Hepatocyte (in vitro differentiated cells): ENCODE results near the gene CXCR5. TPM values are rescaled to one million over a fixed set of nuclear protein-coding genes. Genes with fewer than 3 reads are reported as not detected.

Experiments used
- DNase-seq: peaks from one replicate; pipeline ENCODE4 v3.0.0-alpha.2; 2016; ENCODE audit warnings: low spot score
- H2AFZ ChIP-seq: fragments of 200-600 bp; sonication (generic); 2 replicates; pipeline ENCODE4 v1.6.0; 2016; ENCODE audit warnings: antibody characterized with exemption, mild to moderate bottlenecking
- H3K27ac ChIP-seq: fragments of 200-600 bp; sonication (generic); 2 replicates; pipeline ENCODE4 v1.5.1; 2016; ENCODE audit warnings: mild to moderate bottlenecking
- H3K27me3 ChIP-seq: fragments of 200-600 bp; sonication (generic); 2 replicates; pipeline ENCODE4 v1.6.1; 2016
- H3K36me3 ChIP-seq: fragments of 200-600 bp; sonication (generic); replicated peaks from 2 replicates; pipeline ENCODE4 v1.5.1; 2016; ENCODE audit warnings: low read depth; ENCODE audit not compliant: insufficient read depth
- H3K4me1 ChIP-seq: fragments of 200-600 bp; sonication (generic); 2 replicates; pipeline ENCODE4 v1.5.1; 2016; ENCODE audit warnings: mild to moderate bottlenecking, moderate library complexity; ENCODE audit not compliant: insufficient read depth
- H3K4me2 ChIP-seq: fragments of 200-600 bp; sonication (generic); 2 replicates; pipeline ENCODE4 v1.6.0; 2016
- H3K4me3 ChIP-seq: fragments of 200-600 bp; sonication (generic); 2 replicates; pipeline ENCODE4 v1.5.1; 2016; ENCODE audit warnings: mild to moderate bottlenecking
- H3K79me2 ChIP-seq: fragments of 200-600 bp; sonication (generic); 2 replicates; pipeline ENCODE4 v1.6.0; 2017; ENCODE audit warnings: mild to moderate bottlenecking
- H3K9me2 ChIP-seq: fragments of 200-600 bp; sonication (generic); replicated peaks from 2 replicates; pipeline ENCODE4 v1.6.0; 2017; ENCODE audit warnings: mild to moderate bottlenecking; ENCODE audit not compliant: insufficient read depth
- H3K9me3 ChIP-seq: fragments of 200-600 bp; sonication (generic); 2 replicates; pipeline ENCODE4 v1.5.1; 2016; ENCODE audit warnings: low read depth, mild to moderate bottlenecking
- H4K20me1 ChIP-seq: fragments of 200-600 bp; sonication (generic); 2 replicates; pipeline ENCODE4 v1.6.0; 2016; ENCODE audit warnings: mild to moderate bottlenecking; ENCODE audit not compliant: insufficient read depth, poor library complexity, severe bottlenecking
- CTCF ChIP-seq: fragments of 200-600 bp; sonication (generic); IDR thresholded peaks from 2 replicates; pipeline ENCODE4 v1.5.1; 2016; ENCODE audit warnings: antibody characterized with exemption, mild to moderate bottlenecking; ENCODE audit not compliant: poor library complexity
- EZH2 ChIP-seq: fragments of 200-600 bp; sonication (generic); IDR thresholded peaks from 2 replicates; pipeline ENCODE4 v1.6.1; 2016; ENCODE audit warnings: antibody characterized with exemption, mild to moderate bottlenecking, borderline replicate concordance
- EZH2phosphoT487 ChIP-seq: fragments of 200-600 bp; sonication (generic); IDR thresholded peaks from one replicate; pipeline ENCODE4 v1.6.1; 2018; ENCODE audit warnings: antibody characterized with exemption, mild to moderate bottlenecking, low read depth, moderate library complexity; ENCODE audit not compliant: unreplicated experiment, severe bottlenecking
- WGBS: methylation state at CpG from one replicate; pipeline ENCODE4 v1.1.6; 2016; ENCODE audit warnings: low lambda C conversion rate; ENCODE audit errors: missing lambda C conversion rate; 5-methylcytosine and 5-hydroxymethylcytosine counted together
- polyA plus RNA-seq: library from polyadenylated mRNA; unstranded; fragments of >200 nt; fragmentation: Nextera tagmentation; extraction: Ambion mirVana; gene quantifications from 2 replicates; pipeline ENCODE4 v1.2.1, GENCODE V29; 2016
- total RNA-seq: library from RNA; depleted of rRNA; stranded (reverse); fragments of >200 nt; gene quantifications from 2 replicates; pipeline ENCODE4 v1.2.3, GENCODE V29; 2014

CXCR5 gene
- total and polyA plus RNA-seq, 2 experiments from 2014 or later: 0.11 TPM; not detected in 1

- TF ChIP-seq CTCF (no peak), EZH2phosphoT487 (no peak), EZH2 (no peak)
- peaks cover 6% of the 10 kb centered on the region for H4K20me1 ChIP-seq
- H3K4me3 ChIP-seq: peak overlapping the region; percentile 24
- peaks cover 79% of the 10 kb centered on the region for H3K79me2 ChIP-seq
- no peaks in the 10 kb centered on the region for H3K9me2 ChIP-seq
- H3K4me1 ChIP-seq: peaks cover 86% of the 10 kb centered on the region
- no peak overlapping the region for H2AFZ ChIP-seq
- H3K27me3 ChIP-seq: no peaks in the 10 kb centered on the region
- 11% methylated on average over 21 of the region's 21 CpGs for WGBS
- peak; percentile 88 for DNase-seq
- peak overlapping the region; percentile 99 for H3K27ac ChIP-seq
- H3K4me2 ChIP-seq: peak overlapping the region; percentile 91
- H3K36me3 ChIP-seq: no peaks in the 10 kb centered on the region
- no peaks in the 10 kb centered on the region for H3K9me3 ChIP-seq
Measured at GRCh38 chr11:118911113-118911879, 27.6 kb downstream of the CXCR5 start.

- peak; percentile 96 for DNase-seq
- H2AFZ ChIP-seq: no peak overlapping the region
- no peak overlapping the region for H3K4me3 ChIP-seq
Measured at GRCh38 chr11:118911880-118912741, 28.4 kb downstream of the CXCR5 start.

GRCh38 chr11:118912742-118913410 lies 29.2 kb downstream of the CXCR5 start:
- 46% methylated on average over 12 of the region's 12 CpGs for WGBS
- no peak overlapping the region for H2AFZ ChIP-seq
- peak; percentile 49 for DNase-seq
- no peaks in the 10 kb centered on the region for H3K9me3 ChIP-seq
- H3K4me2 ChIP-seq: peak overlapping the region; percentile 91
- H3K4me1 ChIP-seq: peaks cover 94% of the 10 kb centered on the region
- no peaks in the 10 kb centered on the region for H3K27me3 ChIP-seq
- H3K9me2 ChIP-seq: no peaks in the 10 kb centered on the region
- H3K4me3 ChIP-seq: no peak overlapping the region
- no peak for TF ChIP-seq EZH2phosphoT487
- no peaks in the 10 kb centered on the region for H4K20me1 ChIP-seq
- peaks cover 79% of the 10 kb centered on the region for H3K79me2 ChIP-seq
- no peaks in the 10 kb centered on the region for H3K36me3 ChIP-seq
- H3K27ac ChIP-seq: peak overlapping the region; percentile 99

More at GRCh38 chr11:118911880-118912741, 28.4 kb downstream of the CXCR5 start:
- H3K79me2 ChIP-seq: peaks cover 80% of the 10 kb centered on the region
- 16% methylated on average over 22 of the region's 23 CpGs for WGBS
- H3K27me3 ChIP-seq: no peaks in the 10 kb centered on the region
- no peaks in the 10 kb centered on the region for H4K20me1 ChIP-seq
- no peaks in the 10 kb centered on the region for H3K9me2 ChIP-seq
- H3K4me2 ChIP-seq: peak overlapping the region; percentile 91
- peaks cover 94% of the 10 kb centered on the region for H3K4me1 ChIP-seq
- H3K36me3 ChIP-seq: no peaks in the 10 kb centered on the region
- no peaks in the 10 kb centered on the region for H3K9me3 ChIP-seq
- H3K27ac ChIP-seq: peak overlapping the region; percentile 99
- TF ChIP-seq EZH2: no peak
- TF ChIP-seq EZH2phosphoT487: no peak
- no peak for TF ChIP-seq CTCF
